Ectodermal cell (in vitro differentiated cells): ENCODE results near the gene SAE1.

ENCODE experiments used
- H3K27ac ChIP-seq: 2 replicates; pipeline ENCODE4 v1.7.0; 2013; ENCODE audit warnings: mild to moderate bottlenecking, low read depth, low read length; ENCODE audit not compliant: insufficient read depth, poor library complexity, severe bottlenecking
- H3K27me3 ChIP-seq: 2 replicates; pipeline ENCODE4 v1.7.0; 2013; ENCODE audit warnings: mild to moderate bottlenecking, low read length; ENCODE audit not compliant: insufficient read depth, control insufficient read depth, poor library complexity, severe bottlenecking
- H3K36me3 ChIP-seq: one replicate; pipeline ENCODE4 v1.7.0; 2013; ENCODE audit warnings: low read length; ENCODE audit not compliant: control insufficient read depth, insufficient read depth
- H3K4me1 ChIP-seq: one replicate; pipeline ENCODE4 v1.7.0; 2013; ENCODE audit warnings: low read length; ENCODE audit not compliant: control insufficient read depth, insufficient read depth
- H3K4me3 ChIP-seq: 2 replicates; pipeline ENCODE4 v1.7.0; 2013; ENCODE audit warnings: low read depth, low read length, control low read depth; ENCODE audit not compliant: insufficient read depth
- H3K9me3 ChIP-seq: 2 replicates; pipeline ENCODE4 v1.7.0; 2013; ENCODE audit warnings: mild to moderate bottlenecking, low read length, moderate library complexity; ENCODE audit not compliant: control insufficient read depth
- WGBS, 2 experiments: methylation state at CpG; one replicate each; pipeline ENCODE4 v1.1.7; 2013; ENCODE audit warnings: missing lambda C conversion rate in 2 of 2; 5-methylcytosine and 5-hydroxymethylcytosine counted together

The SAE1 gene

GRCh38 chr19:47253467-47253881, 122.8 kb downstream of the SAE1 start:
- no peaks in the 10 kb centered on the region for H3K9me3 ChIP-seq
- WGBS, 2 experiments: 90% methylated on average over 3 of the region's 3 CpGs
- H3K27ac ChIP-seq: no peak overlapping the region
- H3K27me3 ChIP-seq: no peaks in the 10 kb centered on the region
- no peaks in the 10 kb centered on the region for H3K36me3 ChIP-seq
- H3K4me1 ChIP-seq: peaks cover 8% of the 10 kb centered on the region
- H3K4me3 ChIP-seq: no peak overlapping the region

- Histone ChIP-seq H3K4me3 (no peak overlapping the region), H3K4me1 (peaks cover 8% of the 10 kb centered on the region), H3K36me3 (no peaks in the 10 kb centered on the region), H3K27ac (no peak overlapping the region), H3K9me3 (no peaks in the 10 kb centered on the region), H3K27me3 (no peaks in the 10 kb centered on the region)
- WGBS, 2 experiments: 90 to 95% methylated on average over 4 of the region's 5 CpGs
Observed at GRCh38 chr19:47253970-47254369, 123.3 kb downstream of the SAE1 start.

DNA sequence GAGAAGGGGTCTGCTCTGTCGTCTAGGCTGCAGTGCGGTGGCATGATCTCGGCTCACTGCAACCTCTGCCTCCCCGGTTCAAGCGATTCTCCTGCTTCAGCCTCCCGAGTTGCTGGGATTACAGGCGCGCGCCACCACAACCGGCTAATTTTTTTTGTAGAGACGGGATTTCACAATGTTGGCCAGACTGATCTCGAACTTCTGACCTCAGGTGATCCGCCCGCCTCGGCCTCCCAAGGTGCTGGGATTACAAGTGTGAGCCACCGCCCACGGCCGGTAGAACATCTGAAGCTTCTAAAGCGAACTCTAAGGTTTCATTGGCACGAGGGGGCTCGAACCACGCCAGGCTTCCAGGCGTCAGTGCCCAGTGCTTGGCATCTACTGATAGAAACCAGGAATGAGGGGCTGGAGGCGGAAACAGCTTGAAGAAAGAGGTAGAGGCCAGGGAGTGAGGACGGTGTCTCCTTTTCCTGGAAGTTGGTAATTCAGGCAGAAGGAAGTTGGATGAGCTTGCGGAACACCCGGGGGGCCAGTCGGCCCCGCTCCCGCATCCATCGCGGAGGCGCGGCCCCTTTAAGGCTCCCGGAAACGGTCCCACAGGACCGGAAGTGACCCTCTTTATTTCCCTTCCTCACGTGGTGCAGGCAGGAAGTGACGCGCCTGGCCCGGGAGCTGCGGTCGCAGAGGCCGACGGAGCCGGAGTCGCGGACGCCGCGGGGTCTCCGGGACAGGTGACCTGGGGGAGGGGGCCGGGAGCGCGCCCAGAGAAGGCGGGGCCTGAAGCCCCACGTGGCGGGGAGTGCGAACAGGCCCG, 125.5 kb downstream of the SAE1 start, which contains the start of gene CCDC9:
Gene CCDC9, plus strand, starts transcription at position 647 of the 814 bp plus-strand sequence. CDS start 1,876 bp downstream, outside the sequence.
- H3K27me3 ChIP-seq: no peaks in the 10 kb centered on the region
- peak within 1 kb of the TSS; percentile 63 for H3K4me3 ChIP-seq
- peaks cover 8% of the 10 kb centered on the region for H3K4me1 ChIP-seq
- H3K27ac ChIP-seq: peak within 1 kb of the TSS; percentile 79
- WGBS, 2 experiments: 29% methylated on average over 60 of the region's 60 CpGs
- H3K9me3 ChIP-seq: no peaks in the 10 kb centered on the region
- H3K36me3 ChIP-seq: peaks cover 19% of the 10 kb centered on the region

GRCh38 chr19:47256693-47257410, 126.2 kb downstream of the SAE1 start:
- Histone ChIP-seq H3K36me3 (peaks cover 23% of the 10 kb centered on the region), H3K9me3 (no peaks in the 10 kb centered on the region), H3K27me3 (no peaks in the 10 kb centered on the region), H3K27ac (peak overlapping the region; percentile 79), H3K4me1 (peaks cover 8% of the 10 kb centered on the region), H3K4me3 (peak overlapping the region; percentile 63)
- 0 to 1% methylated on average over 52 of the region's 52 CpGs for WGBS, 2 experiments

- peak overlapping the region; percentile 59 for H3K27ac ChIP-seq
- peaks cover 8% of the 10 kb centered on the region for H3K4me1 ChIP-seq
- 7 to 8% methylated on average over 29 of the region's 29 CpGs for WGBS, 2 experiments
- no peaks in the 10 kb centered on the region for H3K9me3 ChIP-seq
- H3K27me3 ChIP-seq: no peaks in the 10 kb centered on the region
- H3K36me3 ChIP-seq: peaks cover 27% of the 10 kb centered on the region
- H3K4me3 ChIP-seq: peak overlapping the region; percentile 45
Observed at GRCh38 chr19:47257411-47258169, 127.0 kb downstream of the SAE1 start.

- peaks cover 8% of the 10 kb centered on the region for H3K4me1 ChIP-seq
- H3K27me3 ChIP-seq: no peaks in the 10 kb centered on the region
- WGBS, 2 experiments: 93 to 95% methylated on average over 9 of the region's 9 CpGs
- peaks cover 29% of the 10 kb centered on the region for H3K36me3 ChIP-seq
- H3K4me3 ChIP-seq: no peak overlapping the region
- no peak overlapping the region for H3K27ac ChIP-seq
- no peaks in the 10 kb centered on the region for H3K9me3 ChIP-seq
Observed at GRCh38 chr19:47258434-47258833, 127.8 kb downstream of the SAE1 start.

DNA sequence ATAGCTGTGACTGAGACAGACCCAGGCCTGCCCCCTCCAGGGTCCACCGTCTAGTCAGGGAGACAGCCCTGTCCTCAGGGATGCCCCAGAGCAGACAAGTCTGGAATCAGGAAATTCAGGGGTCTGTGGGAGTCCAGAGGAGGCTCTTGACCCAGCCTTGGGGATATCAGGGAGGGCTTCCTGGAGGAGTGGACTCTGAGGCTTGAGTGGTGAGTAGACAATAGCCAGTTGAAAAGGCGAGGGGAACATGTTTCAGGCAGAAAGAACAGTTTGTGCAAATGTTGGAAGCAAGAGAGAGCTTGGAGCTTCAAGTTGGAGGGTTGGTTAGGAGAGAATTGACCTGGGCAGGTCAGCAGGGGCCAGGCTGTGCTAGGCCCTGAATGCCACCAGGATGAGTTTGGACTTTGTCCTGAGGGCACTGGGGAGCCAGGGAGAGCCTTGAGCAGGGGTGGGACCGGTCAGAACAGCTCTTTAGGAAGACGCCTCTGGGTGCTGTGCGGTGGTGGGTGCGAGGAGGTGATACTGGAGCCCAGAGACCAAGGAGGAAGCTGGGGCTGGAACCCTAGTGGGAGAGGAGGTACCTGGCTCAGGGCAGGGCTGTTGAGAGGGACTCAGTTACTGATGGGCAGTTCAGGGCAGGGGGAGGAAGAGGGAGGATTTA, 128.4 kb downstream of the SAE1 start:
- H3K9me3 ChIP-seq: no peaks in the 10 kb centered on the region
- peaks cover 8% of the 10 kb centered on the region for H3K4me1 ChIP-seq
- H3K27me3 ChIP-seq: no peaks in the 10 kb centered on the region
- H3K36me3 ChIP-seq: peaks cover 29% of the 10 kb centered on the region
- H3K27ac ChIP-seq: no peak overlapping the region
- WGBS, 2 experiments: 95 to 96% methylated on average over 6 of the region's 6 CpGs
- H3K4me3 ChIP-seq: no peak overlapping the region
